IPS DF 4.7 (cell line): ENCODE measurements around the gene IQCB1.
"Not testable (repeated sequence)": the region's sequence is repeated elsewhere in the genome, so short reads cannot be mapped to it uniquely, and the experiment has no call there.

ENCODE experiments used
- DNase-seq: peaks from one replicate; pipeline ENCODE4 v3.0.0-alpha.2; 2013; ENCODE audit warnings: low spot score; ENCODE audit errors: extremely low read depth

IQCB1 gene

DNA sequence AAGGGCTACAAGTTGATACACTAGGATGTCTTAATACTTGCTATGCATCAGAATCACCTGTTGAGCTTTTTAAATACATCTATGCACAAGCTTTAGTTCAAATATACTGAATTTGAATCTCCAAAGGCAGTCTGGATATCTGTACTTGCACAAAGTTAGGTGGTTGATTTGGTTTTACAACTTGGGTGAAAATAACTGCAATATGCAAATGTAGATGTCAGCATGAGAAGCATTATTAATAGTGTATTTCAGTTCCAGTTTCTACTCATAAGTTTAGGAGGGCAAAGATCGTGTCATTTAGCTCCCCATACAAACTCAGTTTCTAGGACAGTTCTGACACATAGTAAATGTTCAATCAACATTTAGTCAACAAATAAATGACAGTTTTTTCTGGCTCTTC lies 25.6 kb downstream of the IQCB1 start:
- no peak for DNase-seq

DNA sequence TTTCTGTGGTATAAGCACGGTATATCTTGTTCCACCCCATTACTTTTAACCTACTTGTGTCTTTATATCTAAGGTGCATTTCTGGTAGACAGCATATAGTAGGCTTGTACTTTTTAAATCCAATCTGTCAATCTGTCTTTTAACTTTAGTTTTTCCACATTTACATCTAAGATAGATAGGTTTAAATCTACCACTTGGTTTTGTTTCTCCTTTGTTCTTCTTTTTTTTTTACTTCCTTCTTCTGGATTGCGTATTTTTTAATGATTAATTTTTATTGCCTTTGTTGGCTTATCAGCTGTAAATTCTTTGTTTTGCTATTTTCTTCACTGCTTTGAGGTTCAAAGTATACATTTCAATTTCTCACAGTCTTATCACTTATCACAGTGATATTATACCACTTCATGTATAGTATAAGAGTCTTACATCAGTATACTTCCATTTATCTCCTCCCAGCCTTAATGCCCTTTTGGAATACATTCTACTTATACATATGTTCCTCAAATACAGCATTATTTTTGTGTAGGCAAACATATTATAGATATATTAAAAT lies 31.0 kb downstream of the IQCB1 start:
- no peak for DNase-seq

DNA sequence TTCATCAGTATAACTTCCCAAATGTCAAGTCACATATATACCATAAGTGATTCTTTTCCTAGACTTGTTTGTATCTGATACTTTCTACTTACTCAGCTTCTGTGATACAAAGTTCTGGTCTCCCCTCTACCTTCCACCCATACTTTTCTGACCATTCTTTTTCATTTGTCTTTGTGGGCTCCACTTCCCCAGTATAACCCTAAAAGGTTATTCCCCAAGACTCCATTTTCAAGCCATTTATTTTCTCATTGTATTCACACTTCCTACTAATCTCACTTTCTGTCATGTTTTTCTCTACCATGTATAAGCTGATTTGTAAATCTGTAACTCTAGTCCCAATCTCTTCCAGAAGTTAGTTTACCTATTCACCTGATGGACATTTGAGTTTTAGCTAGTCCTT lies 34.0 kb downstream of the IQCB1 start:
- DNase-seq, result no peak

GRCh38 chr3:121796970-121797369 lies 37.9 kb downstream of the IQCB1 start:
- no peak for DNase-seq

DNA sequence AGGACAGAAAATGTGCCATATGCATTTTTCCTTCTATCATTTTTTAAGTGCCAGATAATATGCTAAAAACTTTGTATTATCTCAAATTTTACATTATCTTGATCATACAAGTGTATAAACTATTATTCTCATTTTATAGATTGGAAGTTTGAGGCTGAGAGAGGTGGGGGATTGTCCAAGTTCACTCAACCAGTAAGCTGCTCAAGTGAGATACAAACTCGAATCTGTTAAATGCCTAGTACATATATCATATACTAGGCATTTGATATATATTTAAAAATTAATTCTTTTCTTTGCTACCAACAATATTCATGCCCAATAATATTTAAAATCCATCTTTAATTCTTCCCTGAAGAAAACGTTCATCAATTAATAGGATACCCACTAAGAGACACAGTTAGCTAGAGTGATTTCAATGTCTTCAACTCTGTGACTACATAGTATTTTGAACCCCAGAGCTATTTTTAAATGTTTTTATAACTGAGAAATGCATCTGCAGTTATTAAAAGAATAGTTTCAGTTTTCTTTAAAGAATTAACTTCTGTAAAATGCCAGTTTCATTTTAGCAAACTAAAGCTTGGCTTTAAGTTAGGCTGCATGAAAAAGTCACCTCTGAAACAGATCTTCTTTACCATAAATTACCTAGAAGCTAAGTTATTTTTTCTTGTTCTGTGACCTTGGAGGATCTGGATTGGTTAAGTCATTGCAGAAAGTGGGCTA lies 40.4 kb downstream of the IQCB1 start:
- no peak for DNase-seq

GRCh38 chr3:121793078-121793477 lies 41.8 kb downstream of the IQCB1 start:
- no peak for DNase-seq

DNA sequence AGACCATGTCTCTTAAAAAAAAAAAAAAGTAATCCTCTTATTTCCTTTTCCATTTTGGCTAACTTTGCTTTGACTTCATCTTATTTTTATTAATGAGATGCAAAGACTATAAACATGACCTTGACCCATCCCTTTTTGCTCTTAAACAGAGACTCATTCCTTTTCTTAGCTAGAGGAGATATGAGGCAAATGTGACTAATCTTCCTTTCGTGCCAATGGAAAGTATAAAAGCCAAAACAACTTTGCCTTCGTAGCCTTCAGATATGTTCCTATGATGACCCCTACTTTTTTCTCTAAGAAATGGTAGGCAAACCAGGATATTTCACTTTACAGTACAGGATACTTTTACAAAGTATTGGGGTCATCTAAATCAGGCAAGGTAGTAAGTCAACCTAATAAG lies 48.4 kb downstream of the IQCB1 start:
- no peak for DNase-seq

GRCh38 chr3:121782784-121783183 lies 52.1 kb downstream of the IQCB1 start:
- not testable (repeated sequence) for DNase-seq

DNA sequence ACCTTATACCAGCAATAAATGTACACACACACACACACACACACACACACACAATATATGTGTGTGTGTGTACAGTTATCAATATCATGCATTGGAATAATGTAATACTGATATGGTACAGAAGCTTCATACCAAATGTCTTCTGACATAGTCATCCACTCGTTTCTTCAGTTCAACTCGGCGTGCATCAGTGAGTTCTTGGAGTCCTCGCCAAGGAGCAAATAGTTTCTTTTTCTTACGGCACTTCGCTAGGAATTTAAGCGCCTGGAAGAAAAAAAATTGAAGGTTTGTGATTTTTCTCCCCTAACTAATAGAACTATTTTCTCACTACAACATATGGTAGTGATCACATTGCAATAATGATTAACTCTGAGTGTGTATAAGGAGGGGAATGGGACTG lies 53.2 kb downstream of the IQCB1 start:
- no peak for DNase-seq

DNA sequence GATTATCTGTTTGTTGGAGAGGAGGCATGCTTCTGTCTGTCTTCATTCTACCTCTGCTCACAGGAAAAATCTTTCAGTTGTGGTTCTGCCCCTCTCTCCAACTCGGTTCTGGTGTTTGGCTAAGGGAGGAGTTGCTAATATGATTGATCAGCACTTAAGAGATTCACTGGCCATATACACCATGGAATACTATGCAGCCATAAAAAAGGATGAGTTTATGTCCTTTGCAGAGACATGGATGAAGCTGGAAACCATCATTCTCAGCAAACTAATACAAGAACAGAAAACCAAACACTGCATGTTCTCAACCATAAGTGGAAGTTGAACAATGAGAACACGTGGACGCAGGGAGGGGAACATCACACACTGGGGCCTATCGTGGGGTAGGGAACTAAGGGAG lies 59.8 kb downstream of the IQCB1 start:
- not testable (repeated sequence) for DNase-seq

GRCh38 chr3:121769246-121769645 lies 65.6 kb downstream of the IQCB1 start:
- DNase-seq, result no peak

GRCh38 chr3:121768452-121768851 lies 66.4 kb downstream of the IQCB1 start:
- DNase-seq, result no peak

- no peak for DNase-seq
Observed at GRCh38 chr3:121759541-121760202, 75.2 kb downstream of the IQCB1 start.

DNA sequence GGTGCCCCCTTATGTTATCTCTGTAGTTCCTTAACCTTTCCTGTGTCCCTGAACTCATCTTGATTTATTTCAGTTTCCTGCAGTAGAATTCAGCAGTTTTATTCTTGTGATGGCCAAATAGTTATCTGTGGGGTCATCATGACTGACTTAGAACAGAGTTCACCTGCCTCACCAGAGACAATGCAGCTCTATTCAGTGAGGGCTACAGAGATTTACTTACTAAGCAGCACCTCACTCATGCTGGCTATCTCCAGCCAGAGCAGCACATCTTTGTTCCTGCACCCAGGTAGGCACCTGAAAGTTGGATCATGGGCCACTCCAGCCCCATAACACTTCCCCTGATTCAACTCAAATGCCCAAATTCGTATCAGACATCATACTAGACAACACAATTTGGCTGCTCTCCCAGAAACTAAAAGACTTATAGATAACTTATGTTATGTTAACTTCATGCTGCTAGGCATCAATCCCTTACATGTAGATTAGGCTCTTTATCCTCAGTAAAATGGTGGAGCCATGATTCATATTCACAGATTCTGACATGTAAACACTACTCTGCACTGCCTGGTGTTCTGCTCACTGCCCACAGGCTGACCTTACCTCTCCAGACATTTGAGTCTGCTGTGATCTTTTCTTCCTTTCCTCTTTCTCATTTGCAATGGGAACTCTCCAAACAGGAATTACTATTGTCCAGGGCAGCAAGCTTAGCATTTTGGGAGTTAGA lies 76.0 kb downstream of the IQCB1 start:
- DNase-seq, result no peak

DNA sequence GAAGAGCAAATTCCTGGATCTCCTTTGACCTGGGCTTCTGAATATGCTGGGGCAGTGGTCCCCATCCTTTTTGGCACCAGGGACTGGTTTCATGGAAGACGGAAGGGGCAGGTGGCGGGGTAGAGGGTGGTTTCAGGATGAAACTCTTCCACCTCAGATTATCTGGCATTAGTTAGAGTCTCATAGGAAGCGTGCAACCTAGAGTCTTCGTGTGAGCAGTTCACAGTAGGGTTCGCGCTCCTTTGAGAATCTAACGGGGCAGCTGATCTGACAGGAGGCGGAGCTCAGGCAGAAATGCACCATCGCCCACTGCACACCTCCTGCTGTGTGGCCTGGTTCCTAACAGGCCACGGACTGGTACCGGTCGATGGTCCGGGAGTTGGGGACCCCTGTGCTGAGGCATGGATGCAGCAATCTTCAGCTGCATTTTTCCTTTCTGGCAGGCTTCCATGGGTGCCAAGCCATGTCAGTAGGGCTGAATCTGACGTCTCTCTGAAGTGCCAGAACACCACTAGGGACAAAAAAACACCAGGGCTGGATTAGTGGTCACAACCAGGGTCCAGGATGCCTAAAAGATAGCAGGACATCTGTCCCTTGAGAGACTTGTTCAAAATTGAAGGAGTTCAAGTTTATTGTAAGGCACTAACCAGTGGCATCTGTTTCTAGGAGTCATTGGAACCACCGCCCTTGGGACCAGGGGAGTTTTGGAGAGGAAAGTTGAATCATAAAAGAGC lies 76.9 kb downstream of the IQCB1 start:
- DNase-seq, result no peak

- no peak for DNase-seq
Observed at GRCh38 chr3:121757087-121757811, 77.6 kb downstream of the IQCB1 start.

DNA sequence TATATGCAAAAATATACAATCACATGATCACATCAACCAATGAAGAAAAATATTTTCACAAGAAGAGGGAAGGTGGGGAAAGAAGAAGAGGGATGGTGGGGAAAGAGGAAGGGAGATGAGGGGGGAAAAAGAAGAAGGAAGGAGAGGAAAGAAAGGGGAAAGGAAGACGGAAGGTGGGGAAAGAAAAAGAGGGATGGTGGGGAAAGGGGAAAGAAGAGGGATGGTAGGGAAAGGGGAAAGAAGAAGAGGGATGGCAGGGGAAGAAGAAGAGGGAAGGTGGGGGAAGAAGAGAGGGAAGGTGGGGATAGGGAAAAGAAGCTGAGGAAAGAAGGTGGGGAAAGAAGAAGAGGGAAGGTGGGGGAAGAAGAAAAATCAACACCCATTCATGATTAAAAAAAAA lies 82.1 kb downstream of the IQCB1 start:
- no peak for DNase-seq

- DNase-seq, result no peak
Observed at GRCh38 chr3:121752261-121752660, 82.6 kb downstream of the IQCB1 start.

- no peak for DNase-seq
Observed at GRCh38 chr3:121750087-121750415, 84.8 kb downstream of the IQCB1 start.

GRCh38 chr3:121749276-121750086 lies 85.4 kb downstream of the IQCB1 start, which contains the start of gene GOLGB1:
TSS of gene GOLGB1 (minus strand) at chr3:121749741. CDS start at chr3:121730971, 18,770 bp downstream.
- peak; percentile 100 for DNase-seq
